Glomerular visceral epithelial cell (primary cell): ENCODE measurements around the gene C19orf53.
A peak's percentile ranks its signal among the peaks of the same experiment; 100 is the strongest.

ENCODE experiments used
- DNase-seq: peaks from one replicate; pipeline ENCODE4 v3.0.0-alpha.2; 2016; ENCODE audit errors: extremely low spot score

C19orf53 gene

DNA sequence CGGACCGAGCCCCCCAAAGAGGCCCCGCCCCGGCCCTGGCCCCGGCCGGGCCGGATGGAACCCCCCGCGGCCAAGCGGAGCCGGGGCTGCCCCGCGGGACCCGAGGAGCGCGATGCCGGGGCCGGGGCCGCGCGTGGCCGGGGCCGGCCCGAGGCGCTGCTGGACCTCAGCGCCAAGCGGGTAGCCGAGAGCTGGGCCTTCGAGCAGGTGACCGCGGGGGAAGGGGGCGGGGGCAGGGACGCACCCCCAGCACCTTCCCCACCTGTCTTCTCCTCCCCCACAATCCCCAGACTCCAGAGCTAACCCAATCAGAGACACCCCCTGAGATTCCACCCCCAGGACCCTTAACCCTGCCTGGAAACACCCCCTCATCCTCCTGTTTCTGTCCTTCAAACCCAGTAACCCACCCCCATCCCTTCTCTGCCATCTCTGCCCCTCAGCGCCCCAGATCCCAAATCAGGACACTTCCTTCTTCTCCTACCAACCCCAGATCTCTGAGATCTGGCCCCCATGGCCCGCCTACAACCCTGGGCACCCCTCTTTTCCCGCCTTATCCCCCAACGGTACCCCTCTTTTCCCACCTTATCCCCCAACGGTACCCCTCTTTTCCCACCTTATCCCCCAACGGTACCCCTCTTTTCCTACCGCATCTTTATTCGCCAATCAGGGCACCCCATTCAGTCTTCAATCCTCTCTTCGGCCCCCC lies 21.5 kb downstream of the C19orf53 start:
- DNase-seq, result peak; percentile 61

- DNase-seq, result peak; percentile 95
These were observed 22.2 kb downstream of the C19orf53 start for GRCh38 chr19:13796301-13797057.

GRCh38 chr19:13797058-13797440 lies 22.8 kb downstream of the C19orf53 start:
- DNase-seq, result no peak

DNA sequence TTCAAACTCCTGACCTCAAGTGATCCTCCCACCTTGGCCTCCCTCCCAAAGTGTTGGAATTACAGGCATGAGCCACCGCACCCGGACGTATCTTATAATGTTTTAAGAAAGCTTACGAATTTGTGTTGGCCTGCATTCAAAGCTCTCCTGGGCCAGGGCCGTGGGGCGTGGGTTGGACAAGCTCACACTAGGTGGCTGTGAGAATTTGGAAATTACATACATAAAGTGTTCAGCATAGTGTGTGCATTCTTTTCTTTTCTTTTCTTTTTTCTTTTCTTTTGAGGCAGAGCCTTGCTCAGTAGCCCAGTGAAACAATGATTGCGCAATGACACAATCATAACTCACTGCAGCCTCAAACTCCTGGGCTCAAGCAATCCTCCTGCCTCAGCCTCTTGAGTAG lies 23.6 kb downstream of the C19orf53 start:
- peak; percentile 73 for DNase-seq

DNA sequence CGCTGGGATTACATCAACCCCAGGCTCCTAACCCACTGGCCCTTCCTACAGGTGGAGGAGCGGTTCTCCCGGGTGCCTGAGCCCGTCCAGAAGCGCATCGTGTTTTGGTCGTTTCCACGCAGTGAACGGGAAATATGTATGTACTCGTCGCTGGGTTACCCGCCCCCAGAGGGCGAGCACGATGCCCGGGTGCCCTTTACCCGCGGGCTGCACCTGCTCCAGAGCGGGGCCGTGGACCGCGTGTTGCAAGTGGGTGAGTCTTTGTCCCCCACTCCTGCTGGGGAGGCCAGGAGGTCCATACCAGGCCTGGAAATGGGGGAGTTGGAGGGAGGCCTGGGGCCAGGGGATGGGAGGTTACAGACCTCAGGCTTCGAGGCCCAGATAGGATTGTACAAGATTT lies 25.4 kb downstream of the C19orf53 start:
- no peak for DNase-seq

DNA sequence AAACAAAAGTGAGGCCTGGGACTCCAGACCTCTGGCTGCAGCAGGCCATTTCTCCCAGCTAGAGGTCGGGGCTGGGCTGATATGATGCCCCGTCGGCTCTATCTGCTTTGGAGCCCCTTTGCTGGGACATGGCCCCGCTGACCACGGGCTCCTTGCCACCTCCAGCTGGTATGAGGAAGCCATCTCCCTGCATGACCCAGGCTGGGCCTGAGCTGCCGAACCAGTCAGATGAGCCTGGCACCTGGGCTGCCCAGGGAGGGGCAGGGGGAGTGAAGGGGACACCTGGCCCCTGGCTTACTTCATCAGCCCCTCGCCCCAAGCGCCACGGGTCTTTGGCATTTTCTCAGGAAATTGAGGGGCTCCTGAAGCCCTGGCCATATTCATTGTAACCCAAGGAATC lies 28.8 kb downstream of the C19orf53 start:
- no peak for DNase-seq

- no peak for DNase-seq
These were observed 30.8 kb downstream of the C19orf53 start for GRCh38 chr19:13804830-13805683.

- DNase-seq, result no peak
These were observed 32.5 kb downstream of the C19orf53 start for GRCh38 chr19:13806728-13807127.

DNA sequence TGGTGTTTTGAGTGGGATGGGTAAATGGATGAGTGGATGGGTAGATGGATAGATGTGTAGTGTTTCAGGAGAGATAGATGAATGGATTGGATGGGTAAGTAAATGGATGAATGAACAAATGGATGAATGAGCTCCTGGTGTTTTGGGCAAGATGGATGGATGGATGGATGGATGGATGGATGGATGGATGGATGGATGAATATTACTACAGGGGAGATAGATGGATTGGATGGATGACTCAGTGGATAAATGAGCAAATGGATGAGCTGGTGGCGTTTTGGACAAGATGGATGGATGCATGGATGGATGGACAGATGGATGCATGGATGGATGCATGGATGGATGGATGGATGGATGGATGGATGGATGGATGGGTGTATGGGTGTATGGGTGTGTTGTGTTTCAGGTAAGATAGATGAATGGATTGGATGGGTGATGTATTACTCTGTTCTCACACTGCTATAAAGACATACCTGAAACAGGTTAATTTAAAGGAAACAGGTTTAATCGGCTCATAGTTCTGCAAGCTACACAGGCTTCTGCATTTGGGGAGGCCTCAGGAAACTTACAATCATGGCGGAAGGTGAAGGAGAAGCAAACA lies 33.3 kb downstream of the C19orf53 start:
- no peak for DNase-seq

- DNase-seq, result no peak
These were observed 34.6 kb downstream of the C19orf53 start for GRCh38 chr19:13808856-13809255.

DNA sequence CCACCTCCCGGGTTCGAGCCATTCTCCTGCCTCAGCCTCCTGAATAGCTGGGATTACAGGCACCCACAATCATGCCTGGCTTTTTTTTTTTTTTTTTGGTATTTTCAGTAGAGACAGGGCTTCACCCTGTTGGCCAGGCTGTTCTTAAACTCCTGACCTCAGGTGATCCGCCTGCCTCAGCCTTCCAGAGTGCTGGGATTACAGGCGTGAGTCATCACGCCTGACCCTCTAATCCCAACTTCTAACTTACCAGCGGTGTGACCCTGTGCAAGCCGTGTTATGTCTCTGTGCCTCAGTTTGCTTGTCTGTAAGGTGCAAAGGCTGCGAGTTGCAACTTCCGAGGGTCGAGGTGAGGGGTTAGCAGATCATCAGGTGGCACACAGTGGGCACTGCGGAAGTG lies 38.3 kb downstream of the C19orf53 start:
- no peak for DNase-seq

DNA sequence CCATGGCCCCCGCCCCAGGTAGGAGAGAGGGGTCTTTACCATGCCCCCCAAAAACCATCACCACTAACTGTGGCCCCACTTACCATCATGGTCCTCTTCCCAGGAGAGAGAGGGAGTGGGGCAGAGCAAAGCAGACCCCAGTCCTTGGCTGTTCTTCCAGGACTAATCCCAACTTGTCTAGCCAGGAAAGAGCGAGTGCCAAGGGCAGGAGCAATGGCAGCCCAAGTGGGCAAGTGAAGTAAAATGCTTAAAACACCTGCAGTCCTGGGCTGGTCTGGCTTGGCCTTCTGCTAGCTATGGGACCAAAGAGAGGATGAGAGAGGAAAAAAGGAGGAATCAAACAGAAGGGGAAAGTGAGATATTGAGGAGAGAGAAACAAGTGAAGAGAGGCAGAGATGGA lies 38.9 kb downstream of the C19orf53 start:
- DNase-seq, result no peak

DNA sequence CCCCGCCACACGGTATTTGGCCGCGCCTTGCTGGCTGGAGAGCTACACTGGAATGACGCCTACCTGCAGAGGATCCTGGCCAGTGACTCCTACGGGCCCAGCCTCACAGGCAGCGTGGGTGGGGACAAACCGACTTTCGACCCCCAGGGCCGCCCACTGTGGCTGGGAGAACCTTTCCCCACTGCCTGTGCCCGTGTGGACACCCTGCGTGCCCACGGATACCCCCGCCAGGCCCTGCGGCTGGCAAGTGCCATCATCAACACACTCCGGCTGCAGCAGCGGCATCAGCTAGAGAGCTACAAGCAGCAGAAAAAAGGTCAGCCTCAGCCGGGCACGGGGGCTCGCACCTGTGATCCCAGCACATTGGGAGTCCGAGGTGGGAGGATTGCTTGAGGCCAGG lies 40.3 kb downstream of the C19orf53 start:
- DNase-seq, result no peak

DNA sequence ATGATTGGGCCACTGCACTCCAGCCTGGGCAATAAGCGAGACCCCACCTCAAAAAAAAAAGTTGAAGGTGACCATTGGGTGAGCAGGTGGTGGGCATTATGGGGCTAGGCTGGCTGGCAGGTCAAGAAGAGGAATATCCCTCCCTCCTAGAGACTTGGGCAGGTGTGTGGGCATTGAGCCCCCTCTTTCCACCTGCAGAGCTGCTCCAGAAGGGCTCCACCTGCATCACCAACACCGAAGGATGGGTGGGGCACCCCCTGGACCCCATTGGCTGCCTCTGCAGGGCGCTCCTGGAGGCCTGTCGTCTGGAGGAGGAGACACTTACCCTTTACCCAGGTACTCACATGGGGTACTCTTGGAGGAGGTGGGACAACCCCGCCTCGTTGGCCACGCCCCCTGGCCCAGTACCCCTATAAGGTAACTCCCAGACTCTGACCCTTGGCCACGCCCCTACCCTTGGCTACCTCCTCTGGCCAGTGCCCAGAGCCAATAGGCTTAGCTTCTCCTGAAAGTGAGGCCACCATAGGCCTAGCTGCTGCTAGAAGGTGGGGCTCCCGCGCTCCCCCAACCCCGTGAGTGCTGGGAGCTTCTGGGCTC lies 42.9 kb downstream of the C19orf53 start:
- no peak for DNase-seq

DNA sequence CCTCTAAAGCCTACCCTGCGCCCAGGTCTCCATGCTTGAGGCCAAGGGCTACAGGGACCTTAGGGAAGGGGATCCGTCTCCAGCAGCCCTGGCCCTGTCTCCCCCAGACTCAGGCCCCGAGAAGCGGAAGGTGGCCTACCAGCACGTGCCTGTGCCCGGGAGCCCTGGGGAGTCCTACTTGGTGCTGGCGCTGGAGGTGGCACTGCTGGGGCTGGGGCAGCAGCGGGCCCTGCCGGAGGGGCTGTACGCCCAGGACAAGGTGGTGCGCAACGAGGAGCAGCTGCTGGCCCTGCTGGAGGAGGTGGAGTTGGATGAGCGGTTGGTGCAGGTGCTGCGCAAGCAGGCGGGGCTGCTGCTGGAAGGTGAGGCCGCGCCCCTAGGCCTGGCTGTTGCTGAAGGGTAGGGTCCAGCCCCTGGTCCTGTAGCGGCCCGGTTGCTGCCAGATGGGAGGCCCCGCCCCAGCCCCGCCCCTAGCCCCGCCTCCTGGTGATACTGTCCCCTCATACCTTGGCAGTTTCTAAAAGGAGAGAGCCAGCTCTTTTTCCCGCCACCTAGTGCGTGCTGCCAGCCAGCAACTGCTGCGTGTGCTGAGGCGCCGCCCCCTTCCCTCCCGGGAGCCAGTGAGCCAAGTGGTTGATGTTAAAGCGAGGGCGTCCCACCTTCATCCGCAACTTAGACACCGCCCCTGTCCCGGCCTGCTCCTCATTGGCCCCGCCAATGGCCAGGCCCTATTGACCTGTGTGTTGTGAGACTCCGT lies 43.5 kb downstream of the C19orf53 start:
- no peak for DNase-seq

DNA sequence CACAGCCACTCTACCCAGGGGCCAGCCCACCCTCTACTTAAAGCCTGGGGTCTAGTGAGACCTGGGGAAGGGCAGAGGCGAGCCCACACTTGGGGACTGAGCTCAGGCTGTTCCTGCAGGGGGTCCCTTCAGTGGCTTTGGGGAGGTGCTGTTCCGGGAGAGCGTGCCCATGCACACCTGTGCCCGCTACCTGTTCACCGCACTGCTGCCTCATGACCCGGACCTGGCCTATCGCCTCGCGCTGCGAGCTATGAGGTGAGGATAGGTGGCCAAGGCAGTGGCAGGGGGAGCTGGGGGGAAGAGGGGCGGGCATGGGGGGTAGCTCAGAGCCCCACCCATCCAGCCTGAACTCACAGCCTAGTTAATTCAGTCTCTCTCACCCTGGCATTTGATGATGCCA lies 45.0 kb downstream of the C19orf53 start:
- DNase-seq, result no peak

- no peak for DNase-seq
These were observed 47.0 kb downstream of the C19orf53 start for GRCh38 chr19:13821292-13821691.

DNA sequence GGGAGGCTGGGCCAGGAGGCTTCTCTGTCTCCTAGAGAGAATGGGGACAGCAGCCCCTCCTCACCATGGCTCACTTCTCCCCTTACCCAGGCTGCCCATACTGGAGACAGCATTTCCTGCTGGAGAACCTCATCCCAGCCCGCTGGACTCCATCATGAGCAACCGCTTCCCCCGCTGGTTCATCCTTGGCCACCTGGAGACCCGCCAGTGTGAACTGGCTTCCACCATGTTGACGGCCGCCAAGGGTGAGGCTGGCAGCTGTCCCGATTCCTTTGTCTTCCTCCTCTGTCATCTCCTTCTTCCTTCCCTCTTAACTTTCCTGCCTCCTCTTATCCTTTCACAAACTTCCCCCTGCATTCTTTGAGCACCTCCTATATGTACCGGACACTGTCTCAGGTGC lies 49.0 kb downstream of the C19orf53 start:
- DNase-seq, result no peak

- no peak for DNase-seq
These were observed 49.6 kb downstream of the C19orf53 start for GRCh38 chr19:13823901-13824300.

DNA sequence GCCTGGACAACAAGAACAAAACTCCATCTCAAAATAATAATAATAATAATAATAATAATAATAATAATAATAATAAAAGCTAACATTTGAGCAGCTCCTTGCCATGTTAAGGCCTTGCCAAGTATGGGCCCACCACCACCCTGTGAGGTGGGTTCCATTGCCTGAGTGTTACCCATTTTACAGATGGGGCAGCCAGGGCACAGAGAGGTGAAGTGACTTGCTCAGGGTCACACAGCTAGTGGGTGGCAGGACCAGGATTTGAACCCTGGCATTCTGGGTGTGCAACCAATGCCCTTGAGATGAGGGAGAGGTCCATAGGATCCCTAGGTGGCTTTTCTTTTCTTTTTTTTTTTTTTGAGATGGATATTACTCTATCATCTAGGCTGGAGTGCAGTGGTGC lies 50.4 kb downstream of the C19orf53 start:
- no peak for DNase-seq
